Measurements from ENCODE around the gene TAS2R40. TPM values are rescaled to one million over a fixed set of nuclear protein-coding genes. Genes with fewer than 3 reads are reported as not detected.
"Not testable (repeated sequence)": the region's sequence is repeated elsewhere in the genome, so short reads cannot be mapped to it uniquely, and the experiment has no call there.

Gene TAS2R40
- total and polyA plus RNA-seq, 5 experiments from 2014 or later, result not detected

DNA sequence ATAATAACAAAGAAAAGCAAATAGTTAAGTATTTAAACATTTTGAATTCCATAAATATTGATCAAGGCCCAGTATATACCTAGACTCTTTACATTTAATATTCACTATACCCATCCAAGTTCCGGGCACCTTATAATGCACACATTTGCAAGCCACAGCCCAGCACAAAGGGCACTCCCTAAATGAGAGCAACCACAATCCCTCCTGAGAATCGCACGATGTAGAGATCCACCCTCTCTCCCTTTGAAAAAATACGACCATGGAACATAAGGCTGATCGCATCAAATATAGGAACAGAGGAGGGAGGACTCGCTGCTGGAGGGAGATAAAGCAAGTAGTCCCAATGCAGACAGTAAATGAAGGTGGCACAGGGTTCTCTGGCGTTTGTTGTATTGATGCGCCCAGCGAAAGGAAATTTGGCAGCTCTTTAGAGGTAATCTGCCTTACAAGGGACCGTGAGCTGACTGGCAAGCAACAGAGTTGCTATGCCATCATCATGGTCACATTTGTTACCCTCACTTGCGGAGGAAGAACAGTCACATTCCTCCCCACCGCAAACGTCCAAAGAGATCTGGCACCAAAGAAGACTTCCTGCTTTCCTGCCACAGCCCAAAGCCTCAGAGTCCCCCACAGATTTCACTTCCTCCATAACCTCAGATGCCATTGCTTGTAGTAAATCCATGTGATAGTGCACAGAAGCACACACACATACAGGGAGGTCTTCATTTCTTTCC, 16.1 kb upstream of the TAS2R40 start:
- peak in 6 of 10 donors; percentile 8 to 48 (median 32) for DNase-seq
- H3K27me3 Mint-ChIP-seq, result peaks cover 2 to 26% (median 6%) of the 10 kb centered on the region in 5 donors
- H3K36me3 Mint-ChIP-seq, result no peaks in the 10 kb centered on the region
- peak; percentile 66 to 84 for ATAC-seq
- peak overlapping the region in 7 of 10 donors; percentile 11 to 63 (median 41) for H3K27ac Mint-ChIP-seq
- H3K4me3 Mint-ChIP-seq, result peak overlapping the region; percentile 13 to 78 (median 50)
- POLR2A ChIA-PET, result no interaction called here
- no peaks in the 10 kb centered on the region for H3K9me3 Mint-ChIP-seq
- peaks cover 10 to 23% (median 21%) of the 10 kb centered on the region in 4 donors for H3K4me1 Mint-ChIP-seq

DNA sequence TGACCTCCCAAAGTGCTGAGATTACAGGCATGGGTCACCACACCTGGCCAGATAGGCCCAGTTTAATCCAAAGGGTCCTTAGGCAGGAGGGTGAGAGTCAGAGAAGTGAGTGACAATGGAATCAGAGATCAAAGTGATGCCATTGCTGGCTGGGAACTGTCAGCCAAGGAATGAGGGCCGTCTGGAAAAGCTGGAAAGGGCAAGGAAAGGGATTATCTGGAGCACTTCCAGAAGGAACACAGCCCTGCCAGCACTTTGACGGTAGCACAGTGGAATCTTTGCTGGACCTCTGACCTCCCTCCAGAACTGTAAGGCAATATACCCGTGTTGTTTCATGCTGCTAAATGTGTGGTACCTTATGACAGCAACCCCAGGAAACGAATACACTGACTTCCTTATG, 11.3 kb upstream of the TAS2R40 start:
- no peaks in the 10 kb centered on the region for H3K36me3 Mint-ChIP-seq
- POLR2A ChIA-PET, result no interaction called here
- H3K27ac Mint-ChIP-seq, result no peak overlapping the region
- peaks cover 7 to 13% (median 9%) of the 10 kb centered on the region in 4 donors for H3K4me1 Mint-ChIP-seq
- ATAC-seq (no peak), DNase-seq (no peak)
- H3K27me3 Mint-ChIP-seq, result no peaks in the 10 kb centered on the region
- H3K4me3 Mint-ChIP-seq, result no peak overlapping the region
- no peaks in the 10 kb centered on the region for H3K9me3 Mint-ChIP-seq

DNA sequence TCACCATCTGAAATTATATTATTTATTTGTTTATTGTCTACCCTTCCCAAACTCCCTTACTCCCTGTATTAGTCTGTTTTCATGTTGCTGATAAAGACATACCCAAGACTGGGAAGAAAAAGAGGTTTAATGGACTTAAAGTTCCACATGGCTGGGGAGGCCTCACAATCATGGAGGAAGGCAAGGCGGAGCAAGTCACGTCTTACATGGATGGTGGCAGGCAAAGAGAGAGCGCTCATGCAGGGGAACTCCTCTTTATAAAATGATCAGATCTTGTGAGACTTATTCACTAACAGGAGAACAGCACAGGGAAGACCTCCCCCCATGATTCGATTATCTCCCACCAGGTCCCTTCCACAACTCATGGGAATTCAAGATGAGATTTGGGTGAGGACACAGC, 8.4 kb upstream of the TAS2R40 start:
- not testable (repeated sequence) for ATAC-seq, H3K9me3 Mint-ChIP-seq, H3K27me3 Mint-ChIP-seq, H3K4me3 Mint-ChIP-seq, H3K4me1 Mint-ChIP-seq, H3K36me3 Mint-ChIP-seq, DNase-seq
- POLR2A ChIA-PET, result interaction anchor here (0.7 kb wide), 1 partner anchor 200 kb away, joined by 3 read pairs; no protein-coding TSS in a partner anchor
- peak overlapping the region in 2 of 10 donors; percentile 21 to 22 for H3K27ac Mint-ChIP-seq

DNA sequence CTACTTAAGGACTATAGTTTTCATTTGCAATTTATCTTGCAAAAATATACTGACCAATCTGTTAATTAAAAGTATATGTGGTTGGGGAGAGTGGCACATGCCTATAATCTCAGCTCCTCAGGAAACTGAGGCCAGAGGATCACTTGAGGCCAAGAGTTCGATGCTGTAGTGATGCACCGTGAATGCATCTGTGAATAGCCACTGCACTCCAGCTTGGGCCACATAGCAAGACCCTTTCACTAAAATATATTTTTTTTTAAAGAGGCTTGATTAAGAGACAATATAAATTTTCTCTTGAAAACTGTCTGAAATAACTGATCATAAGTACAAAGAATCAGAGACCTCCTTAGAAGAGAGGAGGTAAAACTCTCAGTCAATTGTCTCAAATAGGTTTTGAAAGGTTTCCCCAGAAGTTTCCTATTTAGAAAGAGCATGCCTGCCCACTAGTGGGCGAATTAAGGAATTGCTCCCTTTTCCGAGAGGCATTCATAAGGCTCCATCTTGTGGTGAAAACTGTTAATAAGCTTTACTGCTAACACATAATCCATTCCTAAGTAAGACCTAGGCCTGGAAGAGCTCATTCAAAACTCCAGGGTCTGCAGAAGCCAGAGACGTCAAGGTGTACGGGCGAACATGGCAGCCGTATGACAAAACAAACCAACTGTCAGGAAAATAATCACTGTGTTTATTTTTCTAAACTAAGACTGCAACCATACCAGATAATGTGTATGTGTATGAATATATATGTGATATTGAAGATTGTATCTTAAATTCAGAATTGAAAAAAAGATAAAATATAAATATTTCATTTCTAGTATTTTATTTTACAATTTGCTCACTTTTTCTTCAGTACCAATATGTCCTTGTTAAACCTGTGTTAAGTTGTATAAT, 6.8 kb upstream of the TAS2R40 start:
- no peaks in the 10 kb centered on the region for H3K36me3 Mint-ChIP-seq
- peaks cover 0 to 6% (median 3%) of the 10 kb centered on the region in 5 donors for H3K27me3 Mint-ChIP-seq
- ATAC-seq (peak; percentile 83 to 92), DNase-seq (peak; percentile 37 to 82 (median 65))
- POLR2A ChIA-PET, result no interaction called here
- H3K9me3 Mint-ChIP-seq, result no peaks in the 10 kb centered on the region
- H3K27ac Mint-ChIP-seq, result no peak overlapping the region
- no peak overlapping the region for H3K4me3 Mint-ChIP-seq
- H3K4me1 Mint-ChIP-seq, result peaks cover 0 to 2% (median 0%) of the 10 kb centered on the region in 4 donors

DNA sequence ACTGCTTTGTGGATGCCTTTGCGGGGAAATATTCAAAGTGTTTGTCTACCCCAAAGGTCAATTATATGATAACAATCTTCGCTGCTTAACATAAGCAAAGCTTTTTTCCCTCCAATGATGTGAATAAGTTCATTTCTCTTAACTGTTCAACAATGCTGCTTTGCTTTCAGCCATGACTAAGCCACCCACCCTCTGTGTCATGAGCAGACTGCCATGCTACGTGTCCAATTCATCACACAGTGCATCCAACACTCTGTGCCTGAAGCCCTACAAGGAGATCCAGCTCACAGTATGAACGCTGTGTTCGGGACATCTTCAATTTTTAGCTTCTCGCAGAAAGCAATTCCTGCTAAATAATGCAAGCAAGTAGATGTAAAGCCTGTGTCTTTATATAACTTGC, 5.7 kb upstream of the TAS2R40 start:
- ATAC-seq (no peak), DNase-seq (no peak)
- H3K27me3 Mint-ChIP-seq, result peaks cover 0 to 6% (median 3%) of the 10 kb centered on the region in 5 donors
- H3K4me3 Mint-ChIP-seq, result no peak overlapping the region
- no peaks in the 10 kb centered on the region for H3K9me3 Mint-ChIP-seq
- POLR2A ChIA-PET, result no interaction called here
- no peaks in the 10 kb centered on the region for H3K36me3 Mint-ChIP-seq
- H3K27ac Mint-ChIP-seq, result no peak overlapping the region
- peaks cover 0 to 2% (median 0%) of the 10 kb centered on the region in 4 donors for H3K4me1 Mint-ChIP-seq

DNA sequence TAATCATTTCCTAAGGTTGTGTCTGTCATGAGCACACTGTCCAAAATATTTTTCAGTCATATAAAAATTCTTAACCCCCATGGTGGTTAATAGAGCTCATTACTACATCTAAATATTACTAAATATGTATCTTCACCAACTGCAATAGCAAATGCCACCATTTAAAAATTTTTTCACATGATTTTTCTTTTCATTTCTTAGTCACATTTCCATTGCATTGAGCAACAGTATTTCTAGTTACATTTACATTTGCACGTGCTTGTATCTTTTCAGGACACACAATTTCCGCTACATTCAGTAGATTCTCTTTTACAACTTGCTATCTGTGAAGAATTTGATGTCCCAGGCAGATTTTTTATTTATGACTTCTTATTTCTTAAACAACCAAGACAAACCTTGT, 5.2 kb upstream of the TAS2R40 start:
- Mint-ChIP-seq H3K4me3 (no peak overlapping the region), H3K36me3 (no peaks in the 10 kb centered on the region), H3K27ac (no peak overlapping the region), H3K9me3 (no peaks in the 10 kb centered on the region), H3K27me3 (peaks cover 0 to 6% (median 3%) of the 10 kb centered on the region in 5 donors), H3K4me1 (peaks cover 0 to 2% (median 0%) of the 10 kb centered on the region in 4 donors)
- no peak for DNase-seq
- no peak for ATAC-seq
- POLR2A ChIA-PET, result no interaction called here

DNA sequence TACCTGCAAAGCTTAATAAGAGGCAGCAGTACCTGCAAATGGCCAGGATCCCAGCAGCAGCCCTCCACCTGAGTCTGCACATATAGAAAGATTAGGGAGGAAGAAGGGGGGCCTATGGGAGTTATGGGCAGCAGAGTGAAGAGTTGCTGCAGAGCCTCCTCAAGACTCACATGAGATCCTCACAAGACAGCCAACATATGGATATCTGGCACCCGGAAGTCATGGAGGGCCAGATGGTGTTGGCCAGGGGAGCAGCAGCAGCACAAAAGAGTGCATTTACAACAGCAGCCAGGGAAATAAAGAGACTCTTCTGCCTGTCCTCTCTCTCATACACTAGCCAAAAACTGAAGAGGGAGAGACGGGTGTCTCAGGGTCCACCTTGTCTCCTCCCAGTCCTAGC, 4.0 kb upstream of the TAS2R40 start:
- POLR2A ChIA-PET, result no interaction called here
- peaks cover 4 to 16% (median 7%) of the 10 kb centered on the region in 5 donors for H3K27me3 Mint-ChIP-seq
- H3K27ac Mint-ChIP-seq, result no peak overlapping the region
- ATAC-seq (no peak), DNase-seq (no peak)
- H3K4me3 Mint-ChIP-seq, result no peak overlapping the region
- H3K9me3 Mint-ChIP-seq, result no peaks in the 10 kb centered on the region
- no peaks in the 10 kb centered on the region for H3K36me3 Mint-ChIP-seq
- H3K4me1 Mint-ChIP-seq, result peaks cover 0 to 2% (median 0%) of the 10 kb centered on the region in 4 donors

DNA sequence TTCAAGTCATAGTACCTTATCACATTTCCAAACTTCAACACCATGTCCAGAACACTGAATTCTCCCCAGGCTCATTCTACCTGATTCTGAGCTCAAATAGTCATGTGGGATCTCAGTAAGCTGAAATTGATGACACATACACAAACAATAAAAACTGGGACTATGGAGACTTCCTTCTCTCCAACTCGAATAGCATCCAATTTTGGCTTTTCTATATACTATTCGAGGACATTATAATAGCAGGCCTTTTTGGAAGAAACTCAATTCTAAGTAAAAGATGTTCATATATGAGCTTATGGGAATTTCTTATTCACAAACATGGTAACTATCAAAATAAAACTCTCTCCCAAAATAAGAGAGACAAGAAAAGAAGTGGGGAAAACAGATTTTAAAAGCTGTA, 551 bp upstream of the TAS2R40 start:
- POLR2A ChIA-PET, result interaction anchor here (0.6 to 0.8 kb wide), 3 partner anchors 74 to 366 kb away, joined by 4 to 7 read pairs (median 4); no protein-coding TSS in a partner anchor
- ATAC-seq, result no peak
- H3K36me3 Mint-ChIP-seq, result no peaks in the 10 kb centered on the region

DNA sequence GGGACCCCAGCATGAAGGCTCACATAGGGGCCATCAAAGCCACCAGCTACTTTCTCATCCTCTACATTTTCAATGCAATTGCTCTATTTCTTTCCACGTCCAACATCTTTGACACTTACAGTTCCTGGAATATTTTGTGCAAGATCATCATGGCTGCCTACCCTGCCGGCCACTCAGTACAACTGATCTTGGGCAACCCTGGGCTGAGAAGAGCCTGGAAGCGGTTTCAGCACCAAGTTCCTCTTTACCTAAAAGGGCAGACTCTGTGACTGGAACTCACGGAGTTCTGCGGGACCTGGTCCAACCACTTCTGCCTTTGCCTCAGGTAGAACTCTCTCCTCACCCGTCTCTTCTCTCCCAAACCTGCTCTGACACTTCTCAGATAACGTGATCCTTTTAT, 945 bp downstream of the TAS2R40 start:
- Mint-ChIP-seq H3K4me1 (peaks cover 0 to 2% (median 0%) of the 10 kb centered on the region in 4 donors), H3K9me3 (no peaks in the 10 kb centered on the region), H3K4me3 (no peak overlapping the region), H3K27ac (no peak overlapping the region), H3K27me3 (peaks cover 5 to 18% (median 11%) of the 10 kb centered on the region in 5 donors), H3K36me3 (no peaks in the 10 kb centered on the region)
- no peak for ATAC-seq
- POLR2A ChIA-PET, result no interaction called here
- DNase-seq, result no peak

More for the DNA sequence above, 551 bp upstream of the TAS2R40 start:
- Mint-ChIP-seq H3K27ac (no peak overlapping the region), H3K4me1 (peaks cover 0 to 2% (median 0%) of the 10 kb centered on the region in 4 donors), H3K27me3 (peaks cover 5 to 19% (median 11%) of the 10 kb centered on the region in 5 donors), H3K9me3 (no peaks in the 10 kb centered on the region), H3K4me3 (no peak overlapping the region)
- no peak for DNase-seq

DNA sequence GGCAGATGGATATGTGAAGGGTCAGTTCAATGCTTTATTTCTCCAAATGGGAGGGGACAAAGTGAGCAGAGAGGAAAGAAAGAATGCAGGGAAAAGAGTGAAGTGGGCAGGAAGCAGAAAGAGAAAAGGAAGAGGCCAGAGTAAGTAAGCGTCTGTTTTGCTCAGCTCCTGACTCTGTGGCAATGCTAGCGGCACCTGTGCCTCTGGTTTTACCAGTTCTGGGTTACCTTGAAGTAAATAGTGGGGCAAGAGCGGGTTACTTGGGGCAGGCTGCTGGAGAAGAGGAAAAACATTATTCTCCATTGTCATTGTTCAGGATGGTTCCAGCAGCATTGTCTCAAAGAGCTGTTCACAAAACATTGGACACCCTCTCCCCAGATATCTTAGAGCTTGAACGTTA, 1.9 kb downstream of the TAS2R40 start:
- ATAC-seq (no peak), DNase-seq (no peak)
- POLR2A ChIA-PET, result no interaction called here
- H3K27ac Mint-ChIP-seq, result no peak overlapping the region
- peaks cover 0 to 2% (median 0%) of the 10 kb centered on the region in 4 donors for H3K4me1 Mint-ChIP-seq
- no peaks in the 10 kb centered on the region for H3K9me3 Mint-ChIP-seq
- H3K4me3 Mint-ChIP-seq, result no peak overlapping the region
- no peaks in the 10 kb centered on the region for H3K36me3 Mint-ChIP-seq
- peaks cover 4 to 14% (median 11%) of the 10 kb centered on the region in 5 donors for H3K27me3 Mint-ChIP-seq

DNA sequence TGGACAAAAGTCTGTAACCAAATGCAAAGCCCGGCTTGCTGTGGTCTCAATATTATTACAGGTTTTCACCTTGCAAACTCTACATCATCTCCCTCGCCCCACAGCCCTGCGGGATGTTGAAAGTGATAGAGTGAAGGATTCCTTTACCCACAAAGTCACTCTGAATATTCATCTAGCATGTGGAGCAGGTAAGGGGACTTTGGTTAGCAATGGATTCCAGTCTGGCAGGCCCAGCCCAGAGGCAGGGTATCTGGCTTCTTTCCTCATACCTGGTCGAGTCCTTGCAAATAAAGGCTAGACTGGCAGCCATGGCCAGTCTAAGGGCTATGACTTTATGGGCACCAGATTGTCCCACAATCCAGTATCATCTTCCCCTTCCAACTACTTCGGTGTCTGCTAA, 3.2 kb downstream of the TAS2R40 start:
- Mint-ChIP-seq H3K27ac (no peak overlapping the region), H3K9me3 (no peaks in the 10 kb centered on the region), H3K36me3 (no peaks in the 10 kb centered on the region), H3K4me3 (no peak overlapping the region), H3K27me3 (peaks cover 4 to 14% (median 9%) of the 10 kb centered on the region in 5 donors), H3K4me1 (peaks cover 0 to 2% (median 0%) of the 10 kb centered on the region in 4 donors)
- no peak for DNase-seq
- POLR2A ChIA-PET, result no interaction called here
- no peak for ATAC-seq

DNA sequence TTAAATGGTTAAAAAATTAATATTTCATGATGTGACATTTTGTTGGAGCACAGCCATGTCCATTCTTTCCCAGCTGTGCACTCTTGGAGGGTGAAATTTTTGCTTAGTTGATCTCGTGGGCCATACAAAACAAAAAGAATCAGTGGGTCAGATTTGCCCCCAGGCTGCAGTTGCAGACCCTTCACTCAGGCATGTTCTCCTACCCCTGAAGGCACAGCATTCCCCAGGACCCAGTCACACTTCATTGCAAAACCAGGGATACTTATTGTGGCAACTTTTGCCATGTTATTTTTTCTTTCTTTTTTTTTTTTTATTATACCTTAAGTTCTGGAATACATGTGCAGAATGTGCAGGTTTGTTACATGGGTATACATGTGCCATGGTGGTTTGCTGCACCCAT, 6.0 kb downstream of the TAS2R40 start:
- Mint-ChIP-seq H3K4me1 (peaks cover 0 to 2% (median 0%) of the 10 kb centered on the region in 4 donors), H3K27ac (no peak overlapping the region), H3K36me3 (no peaks in the 10 kb centered on the region), H3K9me3 (no peaks in the 10 kb centered on the region), H3K27me3 (peaks cover under 1 to 6% (median 3%) of the 10 kb centered on the region in 5 donors), H3K4me3 (no peak overlapping the region)
- ATAC-seq (no peak), DNase-seq (no peak)
- POLR2A ChIA-PET, result no interaction called here
